Stimulated activated CD4-positive, alpha-beta T cell treated with anti-CD3 and anti-CD28 coated beads, Interleukin-12 subunit alpha, Interleukin-12 subunit beta, amount 100 ng/mL, for 4 hours (primary cell): Measurements from ENCODE around the gene FBLN1.
"Not testable (repeated sequence)": the region's sequence is repeated elsewhere in the genome, so short reads cannot be mapped to it uniquely, and the experiment has no call there.

Experiments
- DNase-seq: peaks from one replicate; pipeline ENCODE4 v3.0.0-alpha.2; 2020

FBLN1 gene

GRCh38 chr22:45477366-45478107 lies 25.1 kb upstream of the FBLN1 start:
- DNase-seq, result no peak

GRCh38 chr22:45478108-45478771 lies 24.4 kb upstream of the FBLN1 start:
- no peak for DNase-seq

- no peak for DNase-seq
Measured at GRCh38 chr22:45480717-45481116, 22.0 kb upstream of the FBLN1 start.

- DNase-seq, result no peak
Measured at GRCh38 chr22:45481661-45482060, 21.0 kb upstream of the FBLN1 start.

GRCh38 chr22:45482169-45482568 lies 20.5 kb upstream of the FBLN1 start:
- no peak for DNase-seq

GRCh38 chr22:45483319-45483718 lies 19.4 kb upstream of the FBLN1 start:
- no peak for DNase-seq

GRCh38 chr22:45483918-45484499 lies 18.7 kb upstream of the FBLN1 start:
- no peak for DNase-seq

GRCh38 chr22:45484742-45485141 lies 17.9 kb upstream of the FBLN1 start:
- no peak for DNase-seq

- DNase-seq, result no peak
Measured at GRCh38 chr22:45485261-45485660, 17.4 kb upstream of the FBLN1 start.

- DNase-seq, result no peak
Measured at GRCh38 chr22:45488764-45489370, 13.8 kb upstream of the FBLN1 start.

GRCh38 chr22:45490836-45491235 lies 11.8 kb upstream of the FBLN1 start:
- DNase-seq, result no peak

GRCh38 chr22:45491841-45492240 lies 10.8 kb upstream of the FBLN1 start:
- no peak for DNase-seq

- DNase-seq, result no peak
Measured at GRCh38 chr22:45493286-45493771, 9.4 kb upstream of the FBLN1 start.

GRCh38 chr22:45494306-45494705 lies 8.4 kb upstream of the FBLN1 start:
- not testable (repeated sequence) for DNase-seq

GRCh38 chr22:45495616-45496015 lies 7.1 kb upstream of the FBLN1 start:
- DNase-seq, result not testable (repeated sequence)

- DNase-seq, result no peak
Measured at GRCh38 chr22:45496451-45496941, 6.2 kb upstream of the FBLN1 start.

GRCh38 chr22:45497351-45498145 lies 5.1 kb upstream of the FBLN1 start:
- DNase-seq, result no peak

- DNase-seq, result no peak
Measured at GRCh38 chr22:45499746-45500145, 2.9 kb upstream of the FBLN1 start.

- no peak for DNase-seq
Measured at GRCh38 chr22:45503050-45503815, 550 bp downstream of the FBLN1 start.

GRCh38 chr22:45503816-45504372 lies 1.2 kb downstream of the FBLN1 start:
- no peak for DNase-seq
